ENCODE measurements around the gene ACTR2.
"Not testable (repeated sequence)": the region's sequence is repeated elsewhere in the genome, so short reads cannot be mapped to it uniquely, and the experiment has no call there.

Gene ACTR2

GRCh38 chr2:65256054-65256453 is 28.4 kb downstream of the ACTR2 start:
- no peak overlapping the region for H3K27ac ChIP-seq
- no peak overlapping the region for H3K4me3 ChIP-seq (ENCODE audit: low read depth, low read length)
- DNase-seq: no peak
- in situ Hi-C loops (cut with HindIII; ENCODE audit: low pct_ligation_motif_present, low sequenced_read_pairs): loop anchor here (25.0 kb wide), 1 partner anchor 281 kb away; no protein-coding TSS in a partner anchor
- no peak for TF ChIP-seq CTCF (IDR thresholded peaks at IDR 0.05; ENCODE audit: low read depth, low read length, missing control alignments)
- peaks cover 42% of the 10 kb centered on the region for H3K36me3 ChIP-seq (replicated peaks)
- H3K27me3 ChIP-seq (replicated peaks): no peaks in the 10 kb centered on the region

GRCh38 chr2:65257866-65258265 is 30.2 kb downstream of the ACTR2 start:
- not testable (repeated sequence) for H3K27me3 ChIP-seq (replicated peaks); H3K27ac ChIP-seq; H3K4me3 ChIP-seq (ENCODE audit: low read depth, low read length); DNase-seq
- in situ Hi-C loops (cut with HindIII; ENCODE audit: low pct_ligation_motif_present, low sequenced_read_pairs): loop anchor here (25.0 kb wide), 1 partner anchor 279 kb away; no protein-coding TSS in a partner anchor
- H3K36me3 ChIP-seq (replicated peaks): peaks cover 34% of the 10 kb centered on the region

GRCh38 chr2:65261676-65262075 is 34.0 kb downstream of the ACTR2 start:
- Histone ChIP-seq H3K36me3 (replicated peaks) (peaks cover 31% of the 10 kb centered on the region), H3K27me3 (replicated peaks) (no peaks in the 10 kb centered on the region), H3K27ac (no peak overlapping the region), H3K4me3 (ENCODE audit: low read depth, low read length) (no peak overlapping the region)
- DNase-seq: no peak
- in situ Hi-C loops (cut with HindIII; ENCODE audit: low pct_ligation_motif_present, low sequenced_read_pairs): loop anchor here (25.0 kb wide), 1 partner anchor 276 kb away; no protein-coding TSS in a partner anchor
- TF ChIP-seq CTCF (IDR thresholded peaks at IDR 0.05; ENCODE audit: low read depth, low read length, missing control alignments): no peak

GRCh38 chr2:65263262-65263661 is 35.6 kb downstream of the ACTR2 start:
- no peak for DNase-seq

GRCh38 chr2:65263986-65264385 is 36.4 kb downstream of the ACTR2 start:
- Histone ChIP-seq H3K27me3 (replicated peaks) (no peaks in the 10 kb centered on the region), H3K27ac (no peak overlapping the region), H3K4me3 (ENCODE audit: low read depth, low read length) (no peak overlapping the region), H3K36me3 (replicated peaks) (peaks cover 35% of the 10 kb centered on the region)
- no peak for DNase-seq
- TF ChIP-seq CTCF (IDR thresholded peaks at IDR 0.05; ENCODE audit: low read depth, low read length, missing control alignments): no peak
- in situ Hi-C loops (cut with HindIII; ENCODE audit: low pct_ligation_motif_present, low sequenced_read_pairs): loop anchor here (25.0 kb wide), 1 partner anchor 273 kb away; no protein-coding TSS in a partner anchor

More at GRCh38 chr2:65263262-65263661, 35.6 kb downstream of the ACTR2 start:
- in situ Hi-C loops (cut with HindIII; ENCODE audit: low pct_ligation_motif_present, low sequenced_read_pairs): loop anchor here (25.0 kb wide), 1 partner anchor 274 kb away; no protein-coding TSS in a partner anchor
- no peak for TF ChIP-seq CTCF (IDR thresholded peaks at IDR 0.05; ENCODE audit: low read depth, low read length, missing control alignments)
- Histone ChIP-seq H3K27ac (no peak overlapping the region), H3K27me3 (replicated peaks) (no peaks in the 10 kb centered on the region), H3K4me3 (ENCODE audit: low read depth, low read length) (no peak overlapping the region), H3K36me3 (replicated peaks) (peaks cover 35% of the 10 kb centered on the region)

GRCh38 chr2:65264821-65265670 is 37.4 kb downstream of the ACTR2 start:
- Histone ChIP-seq H3K27ac (no peak overlapping the region), H3K36me3 (replicated peaks) (peaks cover 28% of the 10 kb centered on the region), H3K27me3 (replicated peaks) (no peaks in the 10 kb centered on the region), H3K4me3 (ENCODE audit: low read depth, low read length) (no peak overlapping the region)
- DNase-seq: peak; percentile 69
- in situ Hi-C loops (cut with HindIII; ENCODE audit: low pct_ligation_motif_present, low sequenced_read_pairs): loop anchor here (25.0 kb wide), 1 partner anchor 272 kb away; no protein-coding TSS in a partner anchor
- TF ChIP-seq CTCF (IDR thresholded peaks at IDR 0.05; ENCODE audit: low read depth, low read length, missing control alignments): peak; percentile 65
